H1 (cell line): ENCODE data around the gene TMEM273. TPM values are rescaled to one million over a fixed set of nuclear protein-coding genes. Genes with fewer than 3 reads are reported as not detected.

ENCODE experiments used
- CTCF ChIA-PET: fragments of 300-600 bp; sonication (Branson Sonifier 250); formaldehyde crosslinking; loops from one replicate; lab custom pipeline; 2021; ENCODE audit not compliant: partially characterized antibody; lab: Charles Lee
- POLR2A ChIA-PET: fragments of 300-600 bp; sonication (Branson Sonifier 250); formaldehyde crosslinking; loops from one replicate; lab custom pipeline; 2021; ENCODE audit warnings: inconsistent platforms; ENCODE audit not compliant: partially characterized antibody; lab: Charles Lee
- DNase-seq, 2 experiments: peaks; one replicate each; pipeline versions ENCODE4 v3.0.0 to v3.0.0-alpha.2; 2010 to 2022; ENCODE audit warnings: low spot score in 2 of 2, low read depth in 1 of 2, mixed read lengths in 1 of 2
- FAIRE-seq: peaks from 2 replicates; lab custom pipeline; 2011; peaks lifted over from hg19 to GRCh38; lab: Jason Lieb, UNC
- H2AFZ ChIP-seq: 2 replicates; pipeline ENCODE4 v1.8.1; 2012; ENCODE audit warnings: low read length, inconsistent platforms
- H2AK5ac ChIP-seq: 2 replicates; pipeline ENCODE4 v1.6.1; 2013; ENCODE audit warnings: low read depth, low read length
- H2BK120ac ChIP-seq: replicated peaks from 2 replicates; pipeline ENCODE3; 2013; ENCODE audit warnings: low read depth, low read length, inconsistent platforms
- H2BK12ac ChIP-seq: 2 replicates; pipeline ENCODE4 v1.6.1; 2013; ENCODE audit warnings: low read depth, low read length
- H2BK15ac ChIP-seq: 2 replicates; pipeline ENCODE4 v1.6.1; 2013; ENCODE audit warnings: low read length
- H2BK20ac ChIP-seq: 2 replicates; pipeline ENCODE4 v1.6.1; 2013; ENCODE audit warnings: low read length
- H2BK5ac ChIP-seq: 2 replicates; pipeline ENCODE4 v1.6.1; 2013; ENCODE audit warnings: low read depth, low read length
- H3K14ac ChIP-seq: 2 replicates; pipeline ENCODE4 v1.6.1; 2013; ENCODE audit warnings: inconsistent platforms; ENCODE audit not compliant: insufficient read length
- H3K18ac ChIP-seq: 2 replicates; pipeline ENCODE4 v1.6.1; 2013; ENCODE audit warnings: low read length; ENCODE audit errors: extremely low read depth
- H3K23ac ChIP-seq: 2 replicates; pipeline ENCODE4 v1.6.1; 2013; ENCODE audit warnings: inconsistent platforms; ENCODE audit not compliant: insufficient read length
- H3K23me2 ChIP-seq: 2 replicates; pipeline ENCODE4 v1.6.1; 2013; ENCODE audit warnings: low read depth, low read length
- H3K27ac ChIP-seq: 2 replicates; pipeline ENCODE4 v1.6.1; 2011; ENCODE audit warnings: low read depth, low read length, inconsistent platforms
- H3K27me3 ChIP-seq, 4 experiments: replicated peaks in 1 of 4; 1 replicate in 1 of 4; 2 replicates in 3 of 4; pipeline versions ENCODE4 v1.6.1 to v1.8.1; 2011 to 2013; ENCODE audit warnings: low read length in 3 of 4, mild to moderate bottlenecking in 3 of 4, inconsistent platforms in 2 of 4, mixed read lengths in 2 of 4, moderate library complexity in 1 of 4; ENCODE audit not compliant: control insufficient read depth in 3 of 4, insufficient read depth in 3 of 4; ENCODE audit errors: extremely low read depth in 1 of 4
- H3K36me3 ChIP-seq, 4 experiments: 2 replicates each; pipeline versions ENCODE4 v1.6.1 to v1.8.1; 2011 to 2013; ENCODE audit warnings: mild to moderate bottlenecking in 4 of 4, low read length in 3 of 4, moderate library complexity in 2 of 4, control low read depth in 1 of 4, inconsistent platforms in 1 of 4; ENCODE audit not compliant: insufficient read depth in 4 of 4, control insufficient read depth in 2 of 4
- H3K4ac ChIP-seq: replicated peaks from 2 replicates; pipeline ENCODE3; 2013; ENCODE audit warnings: low read length, low read depth, mixed read lengths, inconsistent platforms; ENCODE audit not compliant: insufficient read length
- H3K4me1 ChIP-seq, 4 experiments: replicated peaks in 1 of 4; 1 replicate in 1 of 4; 2 replicates in 3 of 4; pipeline versions ENCODE4 v1.6.1 to v1.8.1; 2011 to 2013; ENCODE audit warnings: low read length in 3 of 4, inconsistent platforms in 2 of 4, mixed read lengths in 1 of 4; ENCODE audit not compliant: insufficient read depth in 4 of 4, control insufficient read depth in 3 of 4
- H3K4me2 ChIP-seq, 2 experiments: 2 replicates each; pipeline versions ENCODE4 v1.6.1 to v1.8.1; 2011 to 2013; ENCODE audit warnings: low read depth in 2 of 2, low read length in 2 of 2, control low read depth in 1 of 2, inconsistent platforms in 1 of 2, mild to moderate bottlenecking in 1 of 2; ENCODE audit not compliant: insufficient read depth in 1 of 2
- H3K4me3 ChIP-seq, 4 experiments: fragments of 200-600, 300-600 bp in 1 of 4; sonication (generic), shearing (Covaris generic), sonication (Bioruptor Twin) in 1 of 4; 2 replicates each; pipeline versions ENCODE4 v1.5.1 to v1.8.1; 2011 to 2016; ENCODE audit warnings: low read length in 4 of 4, low read depth in 3 of 4, control low read depth in 2 of 4, inconsistent platforms in 2 of 4, mild to moderate bottlenecking in 2 of 4, mixed read lengths in 1 of 4, moderate library complexity in 1 of 4; ENCODE audit not compliant: insufficient read depth in 2 of 4; ENCODE audit errors: extremely low read depth in 1 of 4
- H3K56ac ChIP-seq: replicated peaks from 2 replicates; pipeline ENCODE3; 2013; ENCODE audit warnings: low read depth, mild to moderate bottlenecking, mixed read lengths, low read length, inconsistent platforms; ENCODE audit not compliant: insufficient read length
- H3K79me1 ChIP-seq: 2 replicates; pipeline ENCODE4 v1.6.1; 2013; ENCODE audit warnings: low read depth, low read length, control low read depth
- H3K79me2 ChIP-seq, 2 experiments: 2 replicates each; pipeline versions ENCODE4 v1.6.1 to v1.8.1; 2012 to 2013; ENCODE audit warnings: low read length in 2 of 2, mild to moderate bottlenecking in 2 of 2, inconsistent platforms in 1 of 2; ENCODE audit not compliant: insufficient read depth in 2 of 2, control insufficient read depth in 1 of 2
- H3K9ac ChIP-seq, 4 experiments: replicated peaks in 1 of 4; 1 replicate in 1 of 4; 2 replicates in 3 of 4; pipeline versions ENCODE4 v1.6.1 to v1.8.1; 2011 to 2013; ENCODE audit warnings: low read depth in 3 of 4, low read length in 3 of 4, control low read depth in 2 of 4, mild to moderate bottlenecking in 2 of 4, moderate library complexity in 2 of 4, inconsistent platforms in 1 of 4; ENCODE audit errors: extremely low read depth in 1 of 4
- H3K9me3 ChIP-seq, 2 experiments: 2 replicates each; pipeline versions ENCODE4 v1.6.1 to v1.8.1; 2012 to 2013; ENCODE audit warnings: mild to moderate bottlenecking in 2 of 2, moderate library complexity in 2 of 2, control low read depth in 1 of 2, inconsistent platforms in 1 of 2, low read depth in 1 of 2, low read length in 1 of 2, mixed read lengths in 1 of 2; ENCODE audit not compliant: insufficient read depth in 2 of 2
- H4K20me1 ChIP-seq, 2 experiments: replicated peaks in 1 of 2; 2 replicates each; pipeline versions ENCODE3 to v1.8.1; 2011 to 2013; ENCODE audit warnings: inconsistent platforms in 2 of 2, low read length in 2 of 2, mild to moderate bottlenecking in 1 of 2; ENCODE audit not compliant: insufficient read depth in 2 of 2, control insufficient read depth in 1 of 2
- H4K5ac ChIP-seq: 2 replicates; pipeline ENCODE4 v1.6.1; 2013; ENCODE audit warnings: low read length, low read depth, mixed read lengths, inconsistent platforms; ENCODE audit not compliant: insufficient read length
- H4K8ac ChIP-seq: 2 replicates; pipeline ENCODE4 v1.8.0; 2013; ENCODE audit warnings: mild to moderate bottlenecking, moderate library complexity, low read length, inconsistent platforms; ENCODE audit not compliant: insufficient read depth; ENCODE audit errors: extremely low read depth
- H4K91ac ChIP-seq: replicated peaks from 2 replicates; pipeline ENCODE3; 2013; ENCODE audit warnings: low read length, mixed read lengths, inconsistent platforms; ENCODE audit not compliant: insufficient read length
- TAF7 ChIP-seq: optimal IDR thresholded peaks from 2 replicates; pipeline ENCODE3; 2011; ENCODE audit warnings: low read depth, mild to moderate bottlenecking, inconsistent platforms, low read length, moderate library complexity, borderline replicate concordance
- whole genome bisulfite sequencing, 2 experiments: shearing (Covaris generic) in 1 of 2; methylation state at CpG; one replicate each; pipeline versions ENCODE4 v1.1.6 to v1.1.7; 2013 to 2015; ENCODE audit warnings: low lambda C conversion rate in 2 of 2, mixed read lengths in 2 of 2, inconsistent platforms in 1 of 2, low coverage in 1 of 2, missing lambda C conversion rate in 1 of 2; ENCODE audit not compliant: insufficient replicate concordance in 2 of 2, insufficient coverage in 1 of 2, insufficient read length in 1 of 2; ENCODE audit errors: extremely low coverage in 1 of 2, missing lambda C conversion rate in 1 of 2; 5-methylcytosine and 5-hydroxymethylcytosine counted together
- polyA plus RNA-seq, 7 experiments: library from polyadenylated mRNA; depleted of rRNA in 3 of 7; stranded (reverse) in 5 of 7; unstranded in 2 of 7; fragments of >200 nt in 5 of 7; fragments of 200-250 nt in 2 of 7; gene quantifications; 1 replicate in 5 of 7; 2 replicates in 1 of 7; 4 replicates in 1 of 7; pipeline versions ENCODE4 v1.2.1 to v1.2.3, GENCODE V29; 2011 to 2013; ENCODE audit warnings: missing spikeins in 2 of 7, mixed read lengths in 2 of 7
- total RNA-seq: library from RNA; stranded (reverse); fragmentation: NEBNext Ultra II Directional; extraction: Animal tissue kit (Norgen Biotek cat#: 25700); gene quantifications from 2 replicates; pipeline ENCODE4 v1.2.1, GENCODE V29; 2021

Gene TMEM273
- total and polyA plus RNA-seq, 2 of the 8 experiments (the other 6 are each of a cell fraction or from before 2014, with no cell fraction given): not detected

GRCh38 chr10:49105076-49105475 is 83.1 kb downstream of the TMEM273 start:
- no peak overlapping the region for H2AFZ ChIP-seq
- H3K9ac ChIP-seq: no peak overlapping the region
- H3K27me3 ChIP-seq: no peaks in the 10 kb centered on the region; a peak in 1 of 7 replicates
- H4K91ac ChIP-seq: no peak overlapping the region
- H3K4me3 ChIP-seq: no peak overlapping the region
- no peaks in the 10 kb centered on the region for H3K36me3 ChIP-seq
- CTCF ChIA-PET: interaction anchor here (0.9 to 1.5 kb wide), 3 partner anchors 8 to 13 kb away, joined by 3 to 4 read pairs (median 3); no protein-coding TSS in a partner anchor
- H2BK20ac ChIP-seq: no peak overlapping the region
- FAIRE-seq (no peak), DNase-seq (no peak)
- TF ChIP-seq TAF7: no peak
- H3K79me2 ChIP-seq: no peaks in the 10 kb centered on the region
- no peak overlapping the region for H3K23ac ChIP-seq
- no peaks in the 10 kb centered on the region for H3K4me1 ChIP-seq
- no peak overlapping the region for H3K4me2 ChIP-seq
- 86% methylated on average over 3 of the region's 4 CpGs; no CpG with 5 or more reads in 1 of the 2 experiments for WGBS, 2 experiments
- H3K9me3 ChIP-seq: no peaks in the 10 kb centered on the region
- H3K14ac ChIP-seq: no peak overlapping the region
- H3K4ac ChIP-seq: no peak overlapping the region
- no peaks in the 10 kb centered on the region for H3K79me1 ChIP-seq
- H3K27ac ChIP-seq: no peak overlapping the region
- H2BK5ac ChIP-seq: no peak overlapping the region
- H3K56ac ChIP-seq: no peak overlapping the region
- H2BK15ac ChIP-seq: no peak overlapping the region
- H3K18ac ChIP-seq: no peak overlapping the region
- no peaks in the 10 kb centered on the region; the same call in 1 of the 2 replicates for H3K23me2 ChIP-seq
- H4K8ac ChIP-seq: no peak overlapping the region
- POLR2A ChIA-PET: no interaction called here
- no peak overlapping the region for H2BK12ac ChIP-seq
- H4K20me1 ChIP-seq: no peaks in the 10 kb centered on the region
- no peak overlapping the region for H2AK5ac ChIP-seq
- H2BK120ac ChIP-seq: no peak overlapping the region
- no peak overlapping the region for H4K5ac ChIP-seq

Other genes starting within 250 kb of the TMEM273 start
- not detected in 2 replicates for gene LRRC18, start 248.6 kb downstream of the TMEM273 start, total RNA-seq
- gene LRRC18, start 248.6 kb downstream of the TMEM273 start, polyA plus RNA-seq (2011; rRNA removed): not detected in 2 replicates
- gene VSTM4, start 72.9 kb downstream of the TMEM273 start, total RNA-seq: 0.69 and 0.73 TPM in 2 replicates
- 0.48 and 0.63 TPM in 2 replicates for gene VSTM4, start 72.9 kb downstream of the TMEM273 start, polyA plus RNA-seq (2011; rRNA removed)
- gene FAM170B, start 54.4 kb downstream of the TMEM273 start, total RNA-seq: not detected in 2 replicates
- gene FAM170B, start 54.4 kb downstream of the TMEM273 start, polyA plus RNA-seq (2011; rRNA removed): not detected in 2 replicates
- gene C10orf71, start 110.8 kb upstream of the TMEM273 start, total RNA-seq: not detected in 2 replicates
- gene C10orf71, start 110.8 kb upstream of the TMEM273 start, polyA plus RNA-seq (2011; rRNA removed): not detected in 2 replicates
- gene DRGX, start 207.7 kb upstream of the TMEM273 start, total RNA-seq: not detected in 2 replicates
- gene DRGX, start 207.7 kb upstream of the TMEM273 start, polyA plus RNA-seq (2011; rRNA removed): not detected in 2 replicates